Common myeloid progenitor, CD34-positive (primary cell): ENCODE data around the gene STRBP.
"Not testable (repeated sequence)": the region's sequence is repeated elsewhere in the genome, so short reads cannot be mapped to it uniquely, and the experiment has no call there.

Experiments used
- CTCF ChIA-PET: fragments of 350-600 bp; sonication (Branson Sonifier 250); formaldehyde crosslinking; loops from one replicate; lab custom pipeline; 2021; ENCODE audit warnings: antibody characterized with exemption; lab: Charles Lee
- POLR2A ChIA-PET: fragments of 350-600 bp; sonication (Branson Sonifier 250); formaldehyde crosslinking; loops from one replicate; lab custom pipeline; 2021; ENCODE audit warnings: antibody characterized with exemption; lab: Charles Lee
- DNase-seq, 3 donors: peaks; one replicate each; pipeline versions ENCODE4 v3.0.0 to v3.0.0-alpha.2; 2013
- H3K27ac ChIP-seq, 2 experiments: 1 replicate in 1 of 2; 2 replicates in 1 of 2; pipeline ENCODE4 v1.7.0; 2013; ENCODE audit warnings: inconsistent platforms in 2 of 2, low read length in 2 of 2, mild to moderate bottlenecking in 2 of 2, low read depth in 1 of 2, moderate library complexity in 1 of 2; ENCODE audit not compliant: severe bottlenecking in 2 of 2, insufficient read depth in 1 of 2, poor library complexity in 1 of 2
- H3K27me3 ChIP-seq, 5 experiments: replicated peaks in 2 of 5; 1 replicate in 3 of 5; 2 replicates in 2 of 5; pipeline versions ENCODE4 v1.6.1 to v1.7.0; 2013; ENCODE audit warnings: low read length in 4 of 5, mild to moderate bottlenecking in 2 of 5, moderate library complexity in 2 of 5, inconsistent platforms in 1 of 5; ENCODE audit not compliant: insufficient read depth in 5 of 5, control insufficient read depth in 4 of 5
- H3K36me3 ChIP-seq, 4 experiments: 1 replicate in 2 of 4; 2 replicates in 2 of 4; pipeline versions ENCODE4 v1.6.1 to v1.7.0; 2013; ENCODE audit warnings: low read length in 3 of 4, control low read depth in 1 of 4, mild to moderate bottlenecking in 1 of 4; ENCODE audit not compliant: control insufficient read depth in 4 of 4, insufficient read depth in 4 of 4
- H3K4me1 ChIP-seq, 4 experiments: 1 replicate in 3 of 4; 2 replicates in 1 of 4; pipeline versions ENCODE4 v1.6.1 to v1.7.1; 2013; ENCODE audit warnings: low read length in 3 of 4, mild to moderate bottlenecking in 3 of 4, control low read depth in 1 of 4, inconsistent platforms in 1 of 4, moderate library complexity in 1 of 4; ENCODE audit not compliant: control insufficient read depth in 4 of 4, insufficient read depth in 4 of 4; ENCODE audit errors: control extremely low read depth in 1 of 4
- H3K4me3 ChIP-seq, 7 experiments: 1 replicate in 4 of 7; 2 replicates in 3 of 7; pipeline versions ENCODE4 v1.5.1 to v1.7.0; 2013; ENCODE audit warnings: mild to moderate bottlenecking in 7 of 7, low read length in 6 of 7, moderate library complexity in 6 of 7, inconsistent platforms in 2 of 7, low read depth in 2 of 7, control low read depth in 1 of 7; ENCODE audit not compliant: insufficient read depth in 4 of 7, control insufficient read depth in 1 of 7; ENCODE audit errors: extremely low read depth in 1 of 7
- H3K9me3 ChIP-seq, 5 experiments: 1 replicate in 4 of 5; 2 replicates in 1 of 5; pipeline versions ENCODE4 v1.6.1 to v1.7.1; 2013; ENCODE audit warnings: low read length in 4 of 5, mild to moderate bottlenecking in 2 of 5, inconsistent platforms in 1 of 5, low read depth in 1 of 5, moderate library complexity in 1 of 5; ENCODE audit not compliant: control insufficient read depth in 4 of 5, insufficient read depth in 2 of 5; ENCODE audit errors: control extremely low read depth in 1 of 5
- WGBS: methylation state at CpG from one replicate; pipeline ENCODE4 v1.1.5; 2013; ENCODE audit not compliant: insufficient coverage; 5-methylcytosine and 5-hydroxymethylcytosine counted together

The STRBP gene

GRCh38 chr9:123257276-123257675 is 11.1 kb downstream of the STRBP start:
- Histone ChIP-seq H3K4me3 (no peak overlapping the region), H3K36me3 (no peaks in the 10 kb centered on the region), H3K9me3 (peaks cover 0 to 3% (median 0%) of the 10 kb centered on the region in 5 experiments), H3K27me3 (no peaks in the 10 kb centered on the region), H3K27ac (no peak overlapping the region), H3K4me1 (peaks cover 0 to 4% (median 2%) of the 10 kb centered on the region in 4 experiments)
- ChIA-PET CTCF (interaction anchor here (1.5 kb wide), 1 partner anchor 46 kb away, joined by 5 read pairs; no protein-coding TSS in a partner anchor), POLR2A (no interaction called here)
- no peak for DNase-seq
- 100% methylated on average over 3 of the region's 3 CpGs for WGBS

GRCh38 chr9:123255718-123256117 is 12.7 kb downstream of the STRBP start:
- no peak for DNase-seq
- ChIA-PET CTCF (interaction anchor here (1.5 kb wide), 1 partner anchor 48 kb away, joined by 5 read pairs; no protein-coding TSS in a partner anchor), POLR2A (no interaction called here)
- H3K4me3 ChIP-seq = no peak overlapping the region
- no peaks in the 10 kb centered on the region for H3K27me3 ChIP-seq
- WGBS = 92% methylated on average over 2 of the region's 3 CpGs
- peaks cover 0 to 3% (median 0%) of the 10 kb centered on the region in 5 experiments for H3K9me3 ChIP-seq
- H3K36me3 ChIP-seq = no peaks in the 10 kb centered on the region
- H3K4me1 ChIP-seq = peaks cover 4 to 11% (median 9%) of the 10 kb centered on the region in 4 experiments
- no peak overlapping the region for H3K27ac ChIP-seq

- DNase-seq = no peak
- peaks cover 0 to 3% (median 0%) of the 10 kb centered on the region in 5 experiments for H3K9me3 ChIP-seq
- H3K4me3 ChIP-seq = no peak overlapping the region
- H3K36me3 ChIP-seq = no peaks in the 10 kb centered on the region
- H3K27me3 ChIP-seq = no peaks in the 10 kb centered on the region
- ChIA-PET CTCF (interaction anchor here (0.6 kb wide), 2 partner anchors 35 to 973 kb away, joined by 3 read pairs; no protein-coding TSS in a partner anchor), POLR2A (no interaction called here)
- 100% methylated on average over 1 of the region's 1 CpG for WGBS
- H3K4me1 ChIP-seq = peaks cover 4 to 10% (median 7%) of the 10 kb centered on the region in 4 experiments
- no peak overlapping the region for H3K27ac ChIP-seq
Measured at GRCh38 chr9:123253204-123253603, 15.2 kb downstream of the STRBP start.

- ChIA-PET POLR2A (no interaction called here), CTCF (interaction anchor here (0.9 to 1.8 kb wide), 7 partner anchors 9 to 159 kb away, joined by 3 to 6 read pairs (median 4); no protein-coding TSS in a partner anchor)
- Histone ChIP-seq H3K4me1 (peaks cover 4 to 13% (median 8%) of the 10 kb centered on the region in 4 experiments), H3K27me3 (no peaks in the 10 kb centered on the region), H3K9me3 (peaks cover 0 to 3% (median 0%) of the 10 kb centered on the region in 5 experiments), H3K27ac (no peak overlapping the region), H3K4me3 (peak overlapping the region in 1 of 7 experiments; percentile 11), H3K36me3 (no peaks in the 10 kb centered on the region)
- no peak for DNase-seq
- WGBS = no CpG with 5 or more reads among the region's 1 CpG
Measured at GRCh38 chr9:123251741-123252140, 16.6 kb downstream of the STRBP start.

GRCh38 chr9:123251324-123251723 is 17.1 kb downstream of the STRBP start:
- CTCF ChIA-PET = interaction anchor here (1.3 to 1.8 kb wide), 5 partner anchors 8 to 159 kb away, joined by 3 to 6 read pairs (median 4); no protein-coding TSS in a partner anchor
- POLR2A ChIA-PET = no interaction called here
- DNase-seq = no peak
- Histone ChIP-seq H3K4me1 (peaks cover 4 to 15% (median 8%) of the 10 kb centered on the region in 4 experiments), H3K4me3 (no peak overlapping the region), H3K27me3 (no peaks in the 10 kb centered on the region), H3K36me3 (no peaks in the 10 kb centered on the region), H3K27ac (no peak overlapping the region), H3K9me3 (peaks cover 0 to 3% (median 0%) of the 10 kb centered on the region in 5 experiments)
- no CpG with 5 or more reads among the region's 1 CpG for WGBS

- ChIA-PET POLR2A (no interaction called here), CTCF (interaction anchor here (0.7 to 2.3 kb wide), 4 partner anchors 10 to 709 kb away, joined by 3 to 9 read pairs (median 3); no protein-coding TSS in a partner anchor)
- Histone ChIP-seq H3K27me3 (no peaks in the 10 kb centered on the region), H3K27ac (no peak overlapping the region), H3K9me3 (peaks cover 0 to 3% (median 0%) of the 10 kb centered on the region in 5 experiments), H3K36me3 (no peaks in the 10 kb centered on the region), H3K4me3 (no peak overlapping the region), H3K4me1 (peaks cover 4 to 17% (median 8%) of the 10 kb centered on the region in 4 experiments)
- WGBS = no CpG with 5 or more reads among the region's 1 CpG
- DNase-seq = no peak
Measured at GRCh38 chr9:123250504-123250903, 17.9 kb downstream of the STRBP start.

- DNase-seq, H3K9me3 ChIP-seq, H3K36me3 ChIP-seq, H3K27me3 ChIP-seq, H3K4me3 ChIP-seq, H3K27ac ChIP-seq: not testable (repeated sequence)
- ChIA-PET POLR2A (interaction anchor here (1.0 kb wide), 1 partner anchor 19 kb away, joined by 3 read pairs; the partner anchor contains the start of gene STRBP), CTCF (interaction anchor here (0.7 to 2.3 kb wide), 2 partner anchors 12 to 21 kb away, joined by 3 to 9 read pairs; no protein-coding TSS in a partner anchor)
- WGBS = 87% methylated on average over 3 of the region's 4 CpGs
- peaks cover 4 to 17% (median 8%) of the 10 kb centered on the region in 4 experiments for H3K4me1 ChIP-seq
Measured at GRCh38 chr9:123249162-123249561, 19.2 kb downstream of the STRBP start.
